Neural cell (in vitro differentiated cells): ENCODE data around the gene GSTA5. TPM values are rescaled to one million over a fixed set of nuclear protein-coding genes. Genes with fewer than 3 reads are reported as not detected.
"Not testable (repeated sequence)": the region's sequence is repeated elsewhere in the genome, so short reads cannot be mapped to it uniquely, and the experiment has no call there.

ENCODE experiments used
- H2AFZ ChIP-seq: fragments of 200-600, 300-800 bp; sonication (generic), shearing (Covaris generic); 2 replicates; pipeline ENCODE4 v1.6.0; 2014; ENCODE audit warnings: low read depth, mild to moderate bottlenecking, antibody characterized with exemption, low read length, moderate library complexity
- H3F3A ChIP-seq: fragments of 200-600 bp; shearing (Covaris generic); 2 replicates; pipeline ENCODE4 v1.6.1; 2016; ENCODE audit warnings: mild to moderate bottlenecking, moderate library complexity, mixed read lengths, antibody characterized with exemption, low read length; ENCODE audit not compliant: insufficient read depth, poor library complexity, severe bottlenecking
- H3K27ac ChIP-seq: fragments of 200-600, 300-800 bp; sonication (generic), shearing (Covaris generic); 2 replicates; pipeline ENCODE4 v1.5.1; 2014; ENCODE audit warnings: mild to moderate bottlenecking, low read length, moderate library complexity
- H3K27me3 ChIP-seq: fragments of 300-800, 200-600 bp; sonication (generic), shearing (Covaris generic); 2 replicates; pipeline ENCODE4 v1.6.0; 2014; ENCODE audit warnings: mild to moderate bottlenecking, low read depth, low read length, moderate library complexity; ENCODE audit not compliant: insufficient read depth
- H3K36me3 ChIP-seq: fragments of 300-800, 200-600 bp; sonication (generic), shearing (Covaris generic); 2 replicates; pipeline ENCODE4 v1.5.1; 2014; ENCODE audit warnings: mild to moderate bottlenecking, antibody characterized with exemption, low read length, moderate library complexity; ENCODE audit not compliant: insufficient read depth
- H3K4me2 ChIP-seq: fragments of 300-800, 200-600 bp; sonication (generic), shearing (Covaris generic); 2 replicates; pipeline ENCODE4 v1.6.0; 2014; ENCODE audit warnings: mild to moderate bottlenecking, low read length
- H3K4me3 ChIP-seq: fragments of 300-800, 200-600 bp; sonication (generic), shearing (Covaris generic); 2 replicates; pipeline ENCODE4 v1.5.1; 2014; ENCODE audit warnings: mild to moderate bottlenecking, low read length, moderate library complexity
- H3K79me2 ChIP-seq: fragments of 200-600 bp; shearing (Covaris generic); replicated peaks from 2 replicates; pipeline ENCODE4 v1.6.0; 2014; ENCODE audit warnings: mild to moderate bottlenecking, low read length, moderate library complexity; ENCODE audit not compliant: insufficient read depth
- H3K9ac ChIP-seq: fragments of 300-800, 200-600 bp; sonication (generic), shearing (Covaris generic); 2 replicates; pipeline ENCODE4 v1.6.1; 2016; ENCODE audit warnings: mild to moderate bottlenecking, low read length, mixed read lengths
- H3K9me2 ChIP-seq: fragments of 200-600 bp; shearing (Covaris generic); 2 replicates; pipeline ENCODE4 v1.6.1; 2016; ENCODE audit warnings: mild to moderate bottlenecking, low read length, mixed read lengths; ENCODE audit not compliant: insufficient read depth
- H3K9me3 ChIP-seq: fragments of 200-600, 300-800 bp; sonication (generic), shearing (Covaris generic); 2 replicates; pipeline ENCODE4 v1.6.1; 2016; ENCODE audit warnings: mild to moderate bottlenecking, mixed run types, low read length, moderate library complexity, mixed read lengths
- H4K20me1 ChIP-seq: fragments of 200-600 bp; shearing (Covaris generic); 2 replicates; pipeline ENCODE4 v1.6.1; 2016; ENCODE audit warnings: mild to moderate bottlenecking, mixed run types; ENCODE audit not compliant: insufficient read depth
- CTCF ChIP-seq: fragments of 450-650 bp; IDR thresholded peaks from 2 replicates; pipeline ENCODE4 v1.5.1; 2014; ENCODE audit warnings: antibody characterized with exemption, mild to moderate bottlenecking, moderate library complexity; ENCODE audit not compliant: poor library complexity, severe bottlenecking
- EP300 ChIP-seq: fragments of 450-650 bp; conservative IDR thresholded peaks from 2 replicates; pipeline ENCODE4 v1.6.1; 2014; ENCODE audit warnings: antibody characterized with exemption, mild to moderate bottlenecking, moderate library complexity; ENCODE audit not compliant: poor library complexity, severe bottlenecking
- EZH2 ChIP-seq: fragments of 200-600, 300-800 bp; shearing (Covaris generic), sonication (generic); IDR thresholded peaks from 2 replicates; pipeline ENCODE4 v1.6.1; 2014; ENCODE audit warnings: antibody characterized with exemption, low read length, borderline replicate concordance, mild to moderate bottlenecking; ENCODE audit not compliant: insufficient read depth, poor library complexity, severe bottlenecking
- MXI1 ChIP-seq: fragments of 450-650 bp; conservative IDR thresholded peaks from 2 replicates; pipeline ENCODE4 v1.6.1; 2014; ENCODE audit warnings: antibody characterized with exemption, mild to moderate bottlenecking; ENCODE audit not compliant: poor library complexity, severe bottlenecking
- POLR2AphosphoS5 ChIP-seq: IDR thresholded peaks from 2 replicates; pipeline ENCODE4 v1.6.1; 2012
- RAD21 ChIP-seq: fragments of 450-650 bp; conservative IDR thresholded peaks from 2 replicates; pipeline ENCODE4 v1.6.1; 2014; ENCODE audit warnings: antibody characterized with exemption, mild to moderate bottlenecking, moderate library complexity
- REST ChIP-seq: IDR thresholded peaks from 2 replicates; pipeline ENCODE4 v1.6.1; 2012; ENCODE audit warnings: borderline replicate concordance
- SMC3 ChIP-seq: fragments of 450-650 bp; conservative IDR thresholded peaks from 2 replicates; pipeline ENCODE4 v1.6.1; 2014; ENCODE audit warnings: antibody characterized with exemption, mild to moderate bottlenecking, moderate library complexity; ENCODE audit not compliant: poor library complexity
- TAF1 ChIP-seq: IDR thresholded peaks from 2 replicates; pipeline ENCODE4 v1.6.1; 2012; ENCODE audit warnings: low read depth
- polyA plus RNA-seq: library from polyadenylated mRNA; depleted of rRNA; stranded (reverse); fragments of >200 nt; gene quantifications from 2 replicates; pipeline ENCODE4 v1.2.3, GENCODE V29; 2014

Gene GSTA5
- polyA plus RNA-seq, 1 donor from 2014 or later, result not detected

GRCh38 chr6:52868899-52869298 lies 28.3 kb upstream of the GSTA5 start:
- not testable (repeated sequence) for H3K9me3 ChIP-seq, H3K36me3 ChIP-seq, H3F3A ChIP-seq, H3K79me2 ChIP-seq, H3K9ac ChIP-seq, H3K27ac ChIP-seq, H3K27me3 ChIP-seq, H4K20me1 ChIP-seq, H3K4me2 ChIP-seq, H2AFZ ChIP-seq, H3K9me2 ChIP-seq, H3K4me3 ChIP-seq

- Histone ChIP-seq H3K27me3 (no peaks in the 10 kb centered on the region), H3F3A (no peaks in the 10 kb centered on the region), H3K79me2 (no peaks in the 10 kb centered on the region)
These were observed 27.6 kb upstream of the GSTA5 start for GRCh38 chr6:52868240-52868639.

GRCh38 chr6:52861151-52861550 lies 20.5 kb upstream of the GSTA5 start:
- not testable (repeated sequence) for H3K27ac ChIP-seq, H3K36me3 ChIP-seq, H3F3A ChIP-seq, H3K79me2 ChIP-seq, H2AFZ ChIP-seq, H3K4me2 ChIP-seq, H3K9me3 ChIP-seq, H4K20me1 ChIP-seq, H3K4me3 ChIP-seq, H3K9me2 ChIP-seq, H3K27me3 ChIP-seq, H3K9ac ChIP-seq

More at GRCh38 chr6:52868240-52868639, 27.6 kb upstream of the GSTA5 start:
- H3K27ac ChIP-seq, result no peak overlapping the region
- TF ChIP-seq RAD21 (no peak), SMC3 (no peak)
- H3K4me2 ChIP-seq, result no peak overlapping the region
- H3K36me3 ChIP-seq, result no peaks in the 10 kb centered on the region
- no peaks in the 10 kb centered on the region for H4K20me1 ChIP-seq
- no peaks in the 10 kb centered on the region for H3K9me2 ChIP-seq
- H3K9me3 ChIP-seq, result no peaks in the 10 kb centered on the region
- no peak overlapping the region for H3K4me3 ChIP-seq
- no peak overlapping the region for H2AFZ ChIP-seq
- H3K9ac ChIP-seq, result no peak overlapping the region

GRCh38 chr6:52858416-52858815 lies 17.8 kb upstream of the GSTA5 start:
- TF ChIP-seq CTCF (no peak), REST (no peak), EZH2 (no peak), EP300 (no peak), MXI1 (no peak), POLR2AphosphoS5 (no peak), SMC3 (no peak), TAF1 (no peak), RAD21 (no peak)
- Histone ChIP-seq H2AFZ (no peak overlapping the region), H3K9me2 (no peaks in the 10 kb centered on the region), H3K9me3 (no peaks in the 10 kb centered on the region), H4K20me1 (no peaks in the 10 kb centered on the region), H3K27me3 (no peaks in the 10 kb centered on the region), H3K4me2 (no peak overlapping the region), H3K4me3 (no peak overlapping the region), H3K79me2 (no peaks in the 10 kb centered on the region), H3F3A (no peaks in the 10 kb centered on the region), H3K36me3 (no peaks in the 10 kb centered on the region), H3K9ac (no peak overlapping the region), H3K27ac (no peak overlapping the region)

- H3K36me3 ChIP-seq, H4K20me1 ChIP-seq, H3K9me2 ChIP-seq, H3K9me3 ChIP-seq, H3K27ac ChIP-seq, H3K4me3 ChIP-seq, H3K9ac ChIP-seq, H3K4me2 ChIP-seq, H2AFZ ChIP-seq, H3K27me3 ChIP-seq, H3F3A ChIP-seq, H3K79me2 ChIP-seq: not testable (repeated sequence)
These were observed 15.5 kb upstream of the GSTA5 start for GRCh38 chr6:52856137-52856536.
